Epithelial cell of esophagus (primary cell): ENCODE data around the gene STX1B.

Experiments used
- DNase-seq: peaks from one replicate; pipeline ENCODE4 v3.0.0; 2010; ENCODE audit warnings: low read depth
- H3K4me3 ChIP-seq: 2 replicates; pipeline ENCODE4 v1.5.1; 2011; ENCODE audit warnings: mild to moderate bottlenecking, low read length, control low read depth
- CTCF ChIP-seq: IDR thresholded peaks from 2 replicates; pipeline ENCODE4 v1.5.1; 2011; ENCODE audit warnings: low read depth, mild to moderate bottlenecking, low read length, control low read depth, inconsistent platforms; ENCODE audit not compliant: insufficient read depth; ENCODE audit errors: missing control alignments

Gene STX1B

GRCh38 chr16:30961384-30961783, 49.1 kb downstream of the STX1B start:
- TF ChIP-seq CTCF, result no peak
- DNase-seq, result no peak
- no peak overlapping the region for H3K4me3 ChIP-seq

GRCh38 chr16:30958175-30959079, 52.0 kb downstream of the STX1B start:
- H3K4me3 ChIP-seq, result peak overlapping the region; percentile 84

GRCh38 chr16:30957456-30958174, 52.8 kb downstream of the STX1B start, which contains the start of gene SETD1A:
TSS of gene SETD1A (plus strand) at chr16:30957754. CDS start at chr16:30958732, 978 bp downstream.
- peak; percentile 97 for DNase-seq
- no peak for TF ChIP-seq CTCF
- H3K4me3 ChIP-seq, result peak within 1 kb of the TSS; percentile 84

More at GRCh38 chr16:30958175-30959079, 52.0 kb downstream of the STX1B start:
- DNase-seq, result peak; percentile 46
- no peak for TF ChIP-seq CTCF

- peak overlapping the region; percentile 84 for H3K4me3 ChIP-seq
- peak; percentile 18 for TF ChIP-seq CTCF
- DNase-seq, result peak; percentile 92
Observed at GRCh38 chr16:30956601-30957455, 53.6 kb downstream of the STX1B start.

- H3K4me3 ChIP-seq, result no peak overlapping the region
- TF ChIP-seq CTCF, result no peak
- no peak for DNase-seq
Observed at GRCh38 chr16:30954993-30955392, 55.4 kb downstream of the STX1B start.

- H3K4me3 ChIP-seq, result no peak overlapping the region
- peak; percentile 78 for DNase-seq
- peak; percentile 75 for TF ChIP-seq CTCF
Observed at GRCh38 chr16:30953511-30954124, 56.8 kb downstream of the STX1B start.
